ENCODE results near the gene SPPL3.

Gene SPPL3

DNA sequence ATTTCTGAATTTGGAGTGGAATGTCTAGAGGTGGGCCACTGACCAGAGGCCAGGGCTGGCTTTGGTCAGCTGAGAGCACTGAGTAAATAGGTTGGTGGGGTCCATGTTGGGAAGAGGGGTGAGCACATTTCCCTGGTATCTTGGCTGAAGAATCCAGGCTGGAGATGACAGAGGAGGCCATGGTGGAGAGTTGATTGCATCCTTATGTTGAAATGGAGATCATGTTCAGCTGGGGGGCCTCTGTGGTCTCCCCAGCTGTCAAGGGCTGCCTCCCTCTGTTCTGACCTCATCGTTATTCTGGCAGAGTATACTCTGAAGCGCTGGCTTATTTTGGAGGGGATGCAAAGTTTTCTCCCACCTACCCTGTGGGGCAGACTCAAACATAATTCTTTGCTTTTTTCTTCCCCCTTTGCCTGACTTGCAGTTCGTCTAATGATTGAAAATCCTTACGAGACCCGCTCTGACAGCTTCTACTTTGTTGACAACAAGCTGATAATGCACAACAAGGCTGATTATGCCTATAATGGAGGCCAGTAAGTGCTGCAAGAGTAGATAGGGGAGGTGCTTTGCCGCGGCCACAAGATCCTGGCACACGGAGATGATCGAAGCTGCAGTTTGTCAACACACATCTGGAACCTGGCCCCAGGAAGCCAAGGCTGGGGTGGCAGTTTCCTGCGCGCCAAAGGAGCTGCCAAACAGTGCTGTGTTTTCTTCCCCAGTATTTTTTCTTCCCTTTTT lies 184.5 kb downstream of the SPPL3 start:
- peak; percentile 90 for DNase-seq

DNA sequence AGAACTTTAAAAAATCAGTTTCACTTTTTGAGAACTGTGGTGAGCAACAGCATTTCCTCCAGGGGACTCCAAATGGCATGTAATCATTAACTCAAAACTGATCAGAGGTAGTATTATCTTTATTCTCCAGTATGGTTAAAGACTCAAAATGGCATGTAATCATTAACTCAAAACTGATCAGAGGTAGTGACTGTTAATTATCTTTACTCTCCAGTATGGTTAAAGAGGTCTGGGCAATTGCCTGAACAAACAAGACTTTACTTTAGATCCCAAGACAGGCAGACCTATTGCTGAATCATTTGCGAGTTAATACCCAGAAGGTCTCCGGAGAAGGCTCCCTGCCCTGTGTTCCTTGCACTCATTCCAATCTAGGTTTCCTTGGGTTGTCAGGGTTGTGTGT lies 185.1 kb downstream of the SPPL3 start:
- peak; percentile 28 for DNase-seq

DNA sequence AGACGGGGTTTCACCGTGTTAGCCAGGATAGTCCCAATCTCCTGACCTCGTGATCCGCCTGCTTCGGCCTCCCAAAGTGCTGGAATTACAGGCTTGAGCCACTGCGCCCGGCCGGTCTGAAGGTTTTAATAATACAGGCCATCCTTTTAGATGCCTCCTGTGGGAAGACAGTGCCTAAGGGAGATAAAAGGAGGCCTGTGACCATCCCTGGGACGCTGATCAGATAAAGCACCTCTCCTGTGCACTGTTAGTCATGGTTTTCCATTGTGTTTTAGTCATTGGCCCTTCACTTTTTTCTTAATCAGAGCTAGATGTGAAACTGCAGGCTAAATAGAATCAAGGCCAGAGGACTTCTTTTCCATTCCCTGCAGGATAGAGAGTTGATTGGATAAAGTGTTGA lies 186.1 kb downstream of the SPPL3 start:
- no peak for DNase-seq

DNA sequence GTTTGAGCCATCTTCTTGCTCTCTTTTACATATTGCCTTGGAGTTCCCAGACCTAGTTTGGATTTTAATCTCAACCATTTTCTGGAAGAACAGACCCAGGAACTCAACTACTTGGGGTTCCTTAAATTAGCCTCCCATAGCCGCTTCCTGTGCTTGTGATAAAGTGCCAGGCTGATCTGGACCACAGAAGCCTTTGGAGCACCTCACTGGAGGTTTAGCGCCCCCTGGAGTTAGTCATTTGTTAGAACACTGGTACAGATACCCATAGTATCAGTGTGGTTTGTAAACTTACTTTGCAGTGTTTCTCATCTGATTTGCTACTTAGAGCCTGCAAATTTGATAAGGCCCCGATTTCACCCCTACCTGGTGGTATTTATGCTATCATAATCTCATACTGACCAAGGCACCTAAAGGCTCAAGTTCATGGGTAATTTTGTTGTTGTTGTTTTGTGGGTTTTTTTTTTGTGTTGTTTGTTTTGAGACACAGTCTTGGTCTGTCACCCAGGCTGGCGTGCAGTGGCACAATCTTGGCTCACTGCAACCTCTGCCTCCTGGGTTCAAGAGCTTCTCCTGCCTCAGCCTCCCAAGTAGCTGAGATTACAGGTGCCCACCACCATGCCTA lies 190.2 kb downstream of the SPPL3 start:
- peak; percentile 96 for DNase-seq

DNA sequence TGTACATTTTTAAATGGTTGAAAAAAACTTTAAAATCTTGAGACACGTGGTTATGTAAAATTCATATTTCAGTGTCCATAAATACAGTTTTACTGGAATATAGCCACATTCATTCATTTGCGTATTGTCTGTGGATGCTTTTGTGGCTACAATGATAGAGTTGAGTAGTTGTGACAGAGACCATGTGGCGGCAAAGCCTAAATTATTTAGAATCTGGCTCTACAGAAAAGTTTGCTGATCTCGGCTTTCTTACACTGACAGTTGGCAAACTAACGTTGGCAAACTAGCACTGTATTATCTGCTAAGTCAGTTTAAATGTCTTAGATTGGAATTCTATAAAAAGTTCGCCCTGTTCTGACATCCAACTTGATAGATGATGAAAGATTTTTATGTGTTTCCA lies 191.5 kb downstream of the SPPL3 start:
- no peak for DNase-seq

Measured in hematopoietic multipotent progenitor cell treated with erythropoietin and hydrocortisone succinate and interleukin-3 and kit ligand, for 6 days (in vitro differentiated cells).